IgD-negative memory B cell (primary cell): ENCODE results near the gene ZBTB21. TPM values are rescaled to one million over a fixed set of nuclear protein-coding genes. Genes with fewer than 3 reads are reported as not detected.
"Not testable (repeated sequence)": the region's sequence is repeated elsewhere in the genome, so short reads cannot be mapped to it uniquely, and the experiment has no call there.

ENCODE experiments used
- H3K27ac Mint-ChIP-seq, 3 donors: one replicate each; pipeline ENCODE4 v1.8.0; 2020 to 2022; ENCODE audit warnings: mild to moderate bottlenecking in 3 of 3, mixed read lengths in 3 of 3, moderate library complexity in 1 of 3
- H3K27me3 Mint-ChIP-seq: one replicate; pipeline ENCODE4 v1.8.0; 2021; ENCODE audit warnings: mixed read lengths
- H3K36me3 Mint-ChIP-seq: one replicate; pipeline ENCODE4 v1.8.0; 2020; ENCODE audit warnings: mild to moderate bottlenecking, mixed read lengths
- H3K4me1 Mint-ChIP-seq, 3 donors: one replicate each; pipeline ENCODE4 v1.8.0; 2020 to 2022; ENCODE audit warnings: mixed read lengths in 3 of 3, mild to moderate bottlenecking in 1 of 3
- H3K4me3 Mint-ChIP-seq, 4 donors: one replicate each; pipeline ENCODE4 v1.8.0; 2020 to 2022; ENCODE audit warnings: mild to moderate bottlenecking in 4 of 4, mixed read lengths in 4 of 4, moderate library complexity in 3 of 4
- H3K9me3 Mint-ChIP-seq, 3 donors: one replicate each; pipeline ENCODE4 v1.8.0; 2020 to 2021; ENCODE audit warnings: mixed read lengths in 3 of 3, mild to moderate bottlenecking in 1 of 3
- polyA plus RNA-seq: library from polyadenylated mRNA; unstranded; fragments of 300-500 nt; fragmentation: Illumina TruSeq; gene quantifications from one replicate; pipeline ENCODE4 v1.2.3, GENCODE V29; 2021

The ZBTB21 gene
- polyA plus RNA-seq, 1 donor from 2014 or later, result 8.0 TPM

DNA sequence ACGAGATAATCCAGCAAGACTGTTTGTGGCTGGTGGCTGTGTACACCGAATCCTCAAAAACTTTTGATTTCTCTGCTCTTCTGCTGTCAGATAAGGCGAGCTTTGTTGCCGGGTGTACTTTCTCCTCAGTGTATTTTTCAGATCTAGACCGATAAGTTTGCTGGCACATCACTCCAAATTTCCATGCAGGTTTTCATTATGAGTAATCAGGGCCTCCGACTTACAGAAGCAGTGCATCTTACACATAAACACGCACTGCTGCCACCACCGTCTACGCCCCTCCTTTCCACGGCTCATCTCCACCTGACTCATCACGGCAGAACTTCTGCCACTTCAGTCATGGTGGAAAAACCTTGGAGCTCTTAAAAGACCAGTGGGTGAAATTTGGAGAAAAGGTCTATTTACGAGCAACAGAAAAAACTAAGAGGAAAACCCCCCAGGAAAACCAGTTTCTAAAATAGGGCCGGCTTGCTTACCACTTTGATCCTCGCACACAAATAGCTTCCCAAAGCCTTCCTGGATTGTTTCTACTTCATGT, 7.7 kb downstream of the ZBTB21 start:
- Mint-ChIP-seq H3K4me1 (peaks cover 9 to 30% (median 17%) of the 10 kb centered on the region in 3 donors), H3K9me3 (no peaks in the 10 kb centered on the region), H3K4me3 (peak overlapping the region in 3 of 4 donors; percentile 0 to 69 (median 53)), H3K27ac (peak overlapping the region in 2 of 3 donors; percentile 47 to 49), H3K36me3 (peaks cover 8% of the 10 kb centered on the region), H3K27me3 (no peaks in the 10 kb centered on the region)

DNA sequence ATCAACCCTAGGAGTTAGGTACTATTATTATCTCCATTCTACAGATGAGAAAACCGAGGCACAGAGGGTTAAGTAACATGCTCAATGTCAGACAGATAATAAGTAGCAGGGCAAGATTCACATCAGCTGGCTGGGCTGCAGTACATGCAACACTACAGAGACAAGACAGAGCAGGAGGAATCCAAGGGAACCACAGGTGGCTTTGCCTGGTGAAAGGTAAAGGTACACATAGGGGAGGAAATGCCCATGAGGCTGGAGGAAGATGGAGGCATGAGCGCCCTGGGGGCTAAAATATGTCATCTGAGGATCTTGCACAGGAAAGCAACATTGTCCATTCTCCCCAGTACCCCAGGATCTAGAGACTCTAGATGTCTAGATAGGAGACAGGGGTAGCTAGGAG, 8.4 kb downstream of the ZBTB21 start:
- Mint-ChIP-seq H3K4me1 (peaks cover 5 to 27% (median 12%) of the 10 kb centered on the region in 3 donors), H3K4me3 (no peak overlapping the region), H3K36me3 (peaks cover 9% of the 10 kb centered on the region), H3K27me3 (no peaks in the 10 kb centered on the region), H3K27ac (peak overlapping the region in 1 of 3 donors; percentile 46), H3K9me3 (peaks cover 0 to under 1% (median 0%) of the 10 kb centered on the region in 3 donors)

DNA sequence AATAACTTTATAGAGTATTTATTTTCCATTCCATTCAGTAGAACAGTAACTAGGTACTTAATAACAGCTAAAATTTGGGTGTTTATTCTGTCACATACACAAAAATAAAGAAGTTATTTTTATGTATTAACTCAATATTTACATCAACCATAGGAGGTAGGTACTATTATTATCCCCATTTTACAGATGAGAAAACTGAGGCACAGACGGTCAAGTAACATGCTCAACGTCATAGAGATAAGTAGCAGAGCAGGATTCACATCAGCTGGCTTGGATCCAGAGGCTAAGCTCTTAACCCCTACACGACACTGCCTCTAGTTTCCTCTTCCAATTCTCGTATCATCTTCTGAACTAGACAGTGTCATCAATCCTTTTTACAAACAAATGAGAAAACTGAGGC, 9.3 kb downstream of the ZBTB21 start:
- Mint-ChIP-seq H3K27me3 (no peaks in the 10 kb centered on the region), H3K4me1 (peaks cover 5 to 24% (median 10%) of the 10 kb centered on the region in 3 donors), H3K4me3 (no peak overlapping the region), H3K36me3 (peaks cover 13% of the 10 kb centered on the region), H3K27ac (peak overlapping the region in 1 of 3 donors; percentile 53), H3K9me3 (peaks cover 3 to 5% (median 4%) of the 10 kb centered on the region in 3 donors)

DNA sequence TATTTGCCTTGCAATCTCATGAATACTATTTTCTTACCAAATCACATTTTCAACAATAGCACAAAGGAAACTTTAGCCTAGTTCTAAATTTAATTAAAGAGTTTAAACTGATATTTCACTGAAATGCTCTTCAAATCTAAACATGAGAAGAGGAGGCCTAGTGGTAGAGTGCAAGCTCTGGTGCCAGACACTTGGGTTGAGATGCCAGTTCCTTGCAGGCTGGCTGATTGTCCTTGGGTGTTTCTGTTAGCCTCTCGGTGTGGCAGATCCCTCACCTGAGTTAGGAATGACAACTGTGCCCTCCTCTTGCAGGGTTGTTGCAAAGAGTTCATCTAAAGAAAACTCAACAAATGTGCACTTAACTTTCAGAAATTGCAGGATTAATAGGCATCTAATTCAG, 12.5 kb downstream of the ZBTB21 start:
- no peak overlapping the region for H3K27ac Mint-ChIP-seq
- peaks cover 5% of the 10 kb centered on the region in 3 donors for H3K9me3 Mint-ChIP-seq
- no peaks in the 10 kb centered on the region for H3K27me3 Mint-ChIP-seq
- peaks cover 3 to 13% (median 5%) of the 10 kb centered on the region in 3 donors for H3K4me1 Mint-ChIP-seq
- H3K4me3 Mint-ChIP-seq, result no peak overlapping the region
- peaks cover 35% of the 10 kb centered on the region for H3K36me3 Mint-ChIP-seq

DNA sequence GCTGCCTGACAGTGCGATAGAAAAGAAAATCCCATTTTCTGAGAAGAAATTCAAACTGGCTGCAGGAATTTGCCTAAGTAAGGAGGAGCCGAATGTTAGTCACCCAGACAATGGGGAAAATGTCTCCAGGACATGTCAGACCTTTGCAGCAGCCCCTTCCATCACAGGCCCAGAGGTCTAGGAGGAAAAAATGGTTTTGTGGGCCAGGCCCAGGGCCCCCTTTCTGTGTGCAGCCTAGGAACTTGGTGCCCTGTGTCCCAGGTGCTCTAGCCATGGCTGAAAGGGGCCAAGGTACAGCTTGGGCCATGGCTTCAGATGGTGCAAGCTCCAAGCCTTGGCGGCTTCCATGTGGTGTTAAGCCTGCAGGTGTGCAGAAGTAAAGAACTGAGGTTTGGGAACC, 14.6 kb downstream of the ZBTB21 start:
- H3K36me3 Mint-ChIP-seq, result peaks cover 35% of the 10 kb centered on the region
- no peak overlapping the region for H3K27ac Mint-ChIP-seq
- H3K4me1 Mint-ChIP-seq, result no peaks in the 10 kb centered on the region
- no peaks in the 10 kb centered on the region for H3K27me3 Mint-ChIP-seq
- no peak overlapping the region for H3K4me3 Mint-ChIP-seq
- H3K9me3 Mint-ChIP-seq, result peaks cover 5% of the 10 kb centered on the region in 3 donors

DNA sequence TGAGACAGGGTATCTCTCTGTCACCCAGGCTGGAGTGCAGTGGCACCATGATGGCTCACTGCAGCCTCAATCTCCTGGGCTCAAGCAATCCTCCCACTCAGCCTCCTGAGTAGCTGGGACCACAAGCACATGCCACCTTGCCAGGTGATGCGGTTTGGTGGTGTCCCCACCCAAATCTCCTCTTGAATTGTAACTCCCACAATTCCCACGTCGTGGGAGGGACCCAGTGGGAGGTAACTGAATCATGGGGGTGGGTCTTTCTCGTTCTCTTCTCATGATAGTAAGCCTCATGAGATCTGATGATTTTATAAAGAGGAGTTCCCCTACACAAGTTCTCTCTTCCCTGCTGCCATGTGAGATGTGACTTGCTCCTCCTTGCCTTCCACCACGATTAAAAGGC, 15.5 kb downstream of the ZBTB21 start:
- Mint-ChIP-seq H3K36me3 (peaks cover 32% of the 10 kb centered on the region), H3K27ac (peak overlapping the region in 1 of 3 donors; percentile 10)
- H3K27me3 Mint-ChIP-seq, H3K4me3 Mint-ChIP-seq, H3K9me3 Mint-ChIP-seq, H3K4me1 Mint-ChIP-seq: not testable (repeated sequence)

DNA sequence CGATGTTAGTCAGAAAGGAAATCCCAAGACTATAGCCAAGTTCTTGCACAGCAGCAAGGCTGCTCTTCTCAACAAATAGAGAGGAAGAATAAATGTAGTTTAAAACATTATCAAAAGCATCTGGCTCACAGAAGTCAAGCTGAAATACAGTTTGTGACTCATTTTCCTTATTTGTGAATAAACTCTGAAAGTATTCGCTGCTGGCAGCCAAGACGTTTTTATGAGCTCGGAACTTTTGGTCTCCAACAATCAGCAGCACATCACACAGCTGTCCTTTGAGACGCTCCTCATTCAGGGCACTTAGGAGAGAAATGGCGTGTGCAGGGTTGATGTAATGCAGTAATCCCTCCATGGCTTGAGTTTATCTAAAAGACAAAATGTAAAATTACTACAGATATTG, 16.4 kb downstream of the ZBTB21 start:
- H3K4me1 Mint-ChIP-seq, result no peaks in the 10 kb centered on the region
- no peaks in the 10 kb centered on the region for H3K27me3 Mint-ChIP-seq
- H3K4me3 Mint-ChIP-seq, result no peak overlapping the region
- H3K27ac Mint-ChIP-seq, result peak overlapping the region in 1 of 3 donors; percentile 15
- H3K9me3 Mint-ChIP-seq, result peaks cover 5% of the 10 kb centered on the region in 3 donors
- H3K36me3 Mint-ChIP-seq, result peaks cover 30% of the 10 kb centered on the region

DNA sequence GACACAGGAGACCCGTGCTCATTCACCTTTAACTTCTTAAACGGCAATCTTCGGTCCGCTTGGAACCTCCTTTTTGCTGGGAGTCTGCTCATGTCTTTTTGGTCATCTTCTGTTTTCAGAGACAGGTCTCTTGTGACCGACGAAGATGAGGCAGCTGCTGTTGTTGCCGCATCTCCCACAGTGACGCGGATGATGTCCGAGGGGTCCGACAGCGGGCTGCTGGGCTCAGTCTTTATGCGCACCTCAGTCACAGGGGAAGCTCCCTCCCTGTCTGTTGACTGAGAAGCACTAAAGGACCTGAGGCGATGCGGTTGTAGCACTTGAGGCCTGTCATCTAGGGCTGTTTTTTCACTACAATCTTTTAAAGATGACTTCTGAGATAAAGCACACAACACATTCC, 17.6 kb downstream of the ZBTB21 start:
- Mint-ChIP-seq H3K36me3 (peaks cover 30% of the 10 kb centered on the region), H3K4me1 (no peaks in the 10 kb centered on the region), H3K27ac (peak overlapping the region in 1 of 3 donors; percentile 57), H3K4me3 (no peak overlapping the region), H3K9me3 (peaks cover 5% of the 10 kb centered on the region in 3 donors), H3K27me3 (no peaks in the 10 kb centered on the region)

DNA sequence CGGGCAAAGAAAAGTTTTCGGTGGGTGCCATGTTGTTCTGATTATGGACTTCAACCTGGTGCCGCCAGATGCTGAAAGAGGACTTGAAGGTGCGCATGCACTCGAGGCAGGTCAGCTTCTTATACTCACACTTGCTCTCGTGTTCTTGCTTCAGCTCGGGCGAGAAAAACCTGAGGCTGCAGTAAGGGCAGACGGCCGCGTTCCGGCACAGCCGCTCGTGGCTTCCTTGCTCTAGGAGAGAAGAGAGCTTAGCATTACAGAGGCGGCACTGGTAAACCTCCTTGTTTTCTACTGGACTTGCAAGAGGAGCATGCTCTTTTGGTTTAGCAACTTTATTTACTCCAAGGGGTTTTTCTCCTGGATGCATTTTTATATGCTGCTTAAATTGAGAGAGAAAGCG, 18.5 kb downstream of the ZBTB21 start:
- H3K4me1 Mint-ChIP-seq, result no peaks in the 10 kb centered on the region
- H3K27me3 Mint-ChIP-seq, result no peaks in the 10 kb centered on the region
- H3K27ac Mint-ChIP-seq, result no peak overlapping the region
- peaks cover 4 to 5% (median 5%) of the 10 kb centered on the region in 3 donors for H3K9me3 Mint-ChIP-seq
- no peak overlapping the region for H3K4me3 Mint-ChIP-seq
- peaks cover 28% of the 10 kb centered on the region for H3K36me3 Mint-ChIP-seq

DNA sequence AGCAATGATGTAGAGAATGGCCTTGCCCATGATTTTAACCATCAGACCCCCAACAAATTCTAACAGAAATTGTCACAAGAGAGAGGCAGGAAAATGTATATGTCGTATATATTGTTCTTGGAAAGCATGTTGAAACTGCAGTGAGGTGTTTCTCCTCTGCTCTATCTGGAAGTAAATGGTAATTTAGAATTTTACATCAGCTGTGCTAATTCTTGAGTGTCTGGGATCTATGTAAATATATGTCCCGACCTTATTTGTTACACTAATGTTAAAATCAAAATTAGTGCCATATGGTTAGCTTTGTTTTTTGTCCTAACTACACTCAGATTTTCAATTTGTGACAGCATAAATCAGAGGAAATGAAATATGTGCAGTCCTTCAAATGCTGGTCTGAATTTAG, 20.5 kb downstream of the ZBTB21 start:
- H3K4me3 Mint-ChIP-seq, result no peak overlapping the region
- no peaks in the 10 kb centered on the region for H3K4me1 Mint-ChIP-seq
- H3K27me3 Mint-ChIP-seq, result no peaks in the 10 kb centered on the region
- peak overlapping the region in 1 of 3 donors; percentile 81 for H3K27ac Mint-ChIP-seq
- H3K9me3 Mint-ChIP-seq, result no peaks in the 10 kb centered on the region
- peaks cover 12% of the 10 kb centered on the region for H3K36me3 Mint-ChIP-seq

DNA sequence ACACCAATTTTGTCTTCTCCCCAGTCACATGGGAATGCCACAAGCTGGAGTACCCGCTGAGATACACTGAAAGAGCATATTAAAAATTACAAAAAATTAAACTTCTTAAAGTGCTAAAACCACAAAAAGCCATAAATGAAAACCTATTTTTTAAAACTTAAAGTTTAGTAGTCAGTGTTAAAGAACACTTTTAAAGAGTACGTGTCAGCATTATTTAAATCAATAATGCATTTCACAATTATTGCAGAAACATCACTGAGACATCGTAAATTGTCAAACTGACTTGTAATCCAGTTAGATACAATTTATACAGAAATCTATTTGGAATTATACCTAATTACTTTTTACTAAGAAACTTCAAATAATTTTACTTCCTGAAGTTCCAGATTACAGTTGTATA, 22.9 kb downstream of the ZBTB21 start:
- peaks cover 2% of the 10 kb centered on the region for H3K27me3 Mint-ChIP-seq
- peaks cover 0 to 2% (median 0%) of the 10 kb centered on the region in 3 donors for H3K4me1 Mint-ChIP-seq
- no peaks in the 10 kb centered on the region for H3K36me3 Mint-ChIP-seq
- H3K9me3 Mint-ChIP-seq, result peaks cover 3 to 9% (median 4%) of the 10 kb centered on the region in 3 donors
- H3K4me3 Mint-ChIP-seq, result no peak overlapping the region
- no peak overlapping the region for H3K27ac Mint-ChIP-seq

DNA sequence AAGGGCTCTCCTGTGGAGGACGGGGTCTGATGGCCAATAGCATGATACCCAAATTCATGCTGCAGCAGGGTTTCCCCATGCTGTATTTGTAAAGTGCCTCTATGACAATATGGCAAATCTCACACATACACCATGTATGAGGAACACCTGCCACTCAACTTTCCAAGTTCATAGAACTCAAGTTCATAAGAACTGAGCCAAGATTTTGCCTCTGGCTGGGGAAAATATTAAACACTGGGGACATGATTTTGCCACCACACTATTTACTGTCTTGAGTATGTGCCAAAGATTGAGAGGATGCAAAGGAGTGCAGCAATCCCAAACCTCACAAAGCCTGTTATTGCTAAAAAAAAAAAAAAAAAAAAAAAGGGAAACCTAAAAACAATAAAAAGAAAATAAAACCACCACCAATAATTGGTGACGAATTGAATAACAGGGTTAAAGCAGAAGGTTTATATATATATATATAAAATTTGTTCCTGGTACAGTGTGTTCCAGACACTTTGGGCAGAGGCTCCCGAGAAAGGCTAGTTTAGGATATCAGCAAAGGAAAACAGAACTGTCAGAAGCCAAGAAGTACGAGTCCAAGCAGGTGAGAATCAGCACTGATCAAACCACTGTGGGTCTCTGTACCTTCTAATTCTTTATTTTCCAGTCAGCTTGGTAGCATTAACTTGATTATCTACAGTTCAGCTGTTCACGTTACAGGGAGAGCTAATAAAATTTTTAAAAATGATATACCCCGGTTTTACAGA, 24.3 kb downstream of the ZBTB21 start:
- Mint-ChIP-seq H3K27ac (no peak overlapping the region), H3K36me3 (no peaks in the 10 kb centered on the region), H3K4me1 (peaks cover 0 to 2% (median 0%) of the 10 kb centered on the region in 3 donors), H3K4me3 (no peak overlapping the region), H3K27me3 (peaks cover 2% of the 10 kb centered on the region), H3K9me3 (peaks cover 3 to 12% (median 5%) of the 10 kb centered on the region in 3 donors)

DNA sequence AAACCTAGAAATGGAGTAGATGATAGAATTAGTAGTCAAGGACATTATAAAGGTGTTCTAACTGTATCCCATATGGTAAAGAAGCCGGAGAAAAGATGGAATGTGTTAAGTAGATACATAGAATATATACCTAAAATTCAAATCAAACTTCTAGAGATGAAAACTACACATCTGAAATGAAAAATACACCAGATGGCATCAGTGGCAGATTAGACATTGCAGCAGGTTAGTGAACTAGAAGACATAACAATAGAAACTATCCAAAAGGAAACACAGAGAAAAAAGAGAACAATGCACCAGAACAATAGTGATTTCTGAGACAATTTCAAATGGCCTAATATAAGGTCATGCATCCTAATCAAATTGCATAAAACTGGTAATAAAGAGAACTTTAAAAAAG, 26.9 kb downstream of the ZBTB21 start:
- peaks cover 0 to 2% (median 0%) of the 10 kb centered on the region in 3 donors for H3K4me1 Mint-ChIP-seq

DNA sequence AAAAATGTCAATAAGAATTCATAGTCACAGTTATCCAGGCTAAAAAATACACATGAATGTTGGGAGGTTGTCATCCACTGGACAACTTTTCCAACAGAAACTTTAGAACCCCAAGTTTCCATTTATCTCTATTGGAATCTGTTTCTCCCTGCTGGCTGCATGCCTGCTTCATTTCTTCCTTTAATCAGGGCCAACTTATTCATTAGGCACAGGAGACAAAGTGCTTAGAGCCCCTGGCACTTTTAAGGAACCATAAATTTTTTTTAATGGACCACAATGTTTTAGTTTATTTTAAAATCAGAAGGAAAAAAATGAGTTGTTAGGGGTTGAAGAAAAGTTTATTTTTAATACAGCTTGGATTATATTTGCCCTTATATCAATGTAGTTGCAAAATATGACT, 29.6 kb downstream of the ZBTB21 start:
- peaks cover 4% of the 10 kb centered on the region for H3K27me3 Mint-ChIP-seq
- peaks cover 0 to 2% (median 0%) of the 10 kb centered on the region in 3 donors for H3K4me1 Mint-ChIP-seq
- H3K4me3 Mint-ChIP-seq, result no peak overlapping the region
- peaks cover 3% of the 10 kb centered on the region for H3K36me3 Mint-ChIP-seq
- H3K9me3 Mint-ChIP-seq, result peaks cover 10 to 16% (median 10%) of the 10 kb centered on the region in 3 donors
- H3K27ac Mint-ChIP-seq, result no peak overlapping the region

More for the DNA sequence above, 26.9 kb downstream of the ZBTB21 start:
- Mint-ChIP-seq H3K4me3 (no peak overlapping the region), H3K27me3 (peaks cover 4% of the 10 kb centered on the region), H3K36me3 (peaks cover 3% of the 10 kb centered on the region), H3K27ac (no peak overlapping the region), H3K9me3 (peaks cover 10 to 16% (median 10%) of the 10 kb centered on the region in 3 donors)

DNA sequence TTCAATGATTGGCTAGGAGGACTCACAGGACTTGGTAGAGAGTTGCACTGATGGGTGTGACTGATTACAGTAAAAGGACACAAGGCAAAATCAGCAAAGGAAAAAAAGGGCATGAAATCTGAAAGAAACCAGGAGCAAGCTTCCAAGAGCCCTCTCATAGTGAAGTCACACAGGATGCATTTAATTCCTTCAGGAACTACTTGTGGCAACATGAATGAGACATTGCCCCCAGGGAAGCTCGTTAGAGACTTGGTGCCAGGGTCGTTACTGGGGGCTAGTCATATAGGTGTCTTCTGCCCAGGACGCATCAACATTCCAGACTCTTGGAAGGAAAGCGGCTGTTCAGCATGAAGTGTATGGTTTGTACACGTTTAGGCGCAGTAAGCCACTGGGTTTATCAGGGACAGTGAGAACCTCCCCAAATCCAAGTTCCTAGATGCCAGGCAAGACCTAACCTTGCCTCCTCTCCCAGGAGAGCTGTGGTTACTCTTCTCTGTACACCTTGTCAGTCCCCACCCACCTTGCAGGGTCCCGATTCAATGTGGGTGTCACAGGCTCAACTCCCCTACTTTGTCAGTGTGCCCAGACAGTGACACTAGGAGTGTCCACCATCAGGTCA, 30.3 kb downstream of the ZBTB21 start:
- Mint-ChIP-seq H3K4me1 (peaks cover 0 to 2% (median 0%) of the 10 kb centered on the region in 3 donors), H3K4me3 (no peak overlapping the region), H3K9me3 (peaks cover 10 to 16% (median 10%) of the 10 kb centered on the region in 3 donors), H3K27me3 (peaks cover 4% of the 10 kb centered on the region), H3K27ac (no peak overlapping the region), H3K36me3 (peaks cover 3% of the 10 kb centered on the region)
